ENCODE measurements around the gene NREP. TPM values are rescaled to one million over a fixed set of nuclear protein-coding genes. Genes with fewer than 3 reads are reported as not detected.

Gene NREP
- total RNA-seq, 1 experiment from 2014 or later: 163 TPM

DNA sequence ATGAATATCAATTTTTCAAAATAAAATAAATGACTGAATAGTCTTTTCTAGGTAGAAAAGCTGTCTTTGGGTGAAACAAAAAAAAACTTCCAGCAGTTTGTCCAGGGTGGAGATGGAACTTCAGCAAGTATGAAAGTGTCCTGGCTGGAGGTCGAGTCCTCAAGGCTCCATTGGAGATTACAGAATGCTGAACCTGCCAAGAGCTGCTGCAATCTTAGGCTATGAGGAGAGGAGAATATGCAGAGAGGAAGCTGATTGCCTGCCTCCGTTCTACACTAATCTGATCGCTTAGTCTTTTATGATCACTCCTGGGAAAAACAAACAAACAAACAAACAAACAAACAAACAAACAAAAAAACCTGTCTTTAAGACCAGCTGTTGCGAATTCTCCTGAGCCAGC is 50.6 kb downstream of the NREP start:
- H3K18ac ChIP-seq (ENCODE audit: insufficient read length, low read depth, low read length): no peak overlapping the region
- no peak overlapping the region for H4K8ac ChIP-seq (replicated peaks; ENCODE audit: insufficient read length, low read depth, low read length)
- H3K23ac ChIP-seq (ENCODE audit: insufficient read length, low read depth, low read length): no peak overlapping the region
- no peak overlapping the region for H3K14ac ChIP-seq (ENCODE audit: insufficient read depth, low read length)
- H3K4me2 ChIP-seq (ENCODE audit: insufficient read depth, insufficient read length, low read length): no peak overlapping the region
- Mint-ChIP-seq H3K9me3 (peaks cover 2 to 3% of the 10 kb centered on the region in 2 experiments; a peak in 2 of 5 replicates), H3K27ac (no peak overlapping the region), H3K27me3 (ENCODE audit: low read depth) (no peaks in the 10 kb centered on the region), H3K4me3 (no peak overlapping the region), H3K4me1 (peaks cover 6% of the 10 kb centered on the region in 2 experiments), H3K36me3 (ENCODE audit: insufficient read depth in 1 of 3, low read depth in 3 of 3) (no peaks in the 10 kb centered on the region)
- H2BK5ac ChIP-seq (ENCODE audit: insufficient read length, low read length): no peak overlapping the region
- TF ChIP-seq, protein P1, sequence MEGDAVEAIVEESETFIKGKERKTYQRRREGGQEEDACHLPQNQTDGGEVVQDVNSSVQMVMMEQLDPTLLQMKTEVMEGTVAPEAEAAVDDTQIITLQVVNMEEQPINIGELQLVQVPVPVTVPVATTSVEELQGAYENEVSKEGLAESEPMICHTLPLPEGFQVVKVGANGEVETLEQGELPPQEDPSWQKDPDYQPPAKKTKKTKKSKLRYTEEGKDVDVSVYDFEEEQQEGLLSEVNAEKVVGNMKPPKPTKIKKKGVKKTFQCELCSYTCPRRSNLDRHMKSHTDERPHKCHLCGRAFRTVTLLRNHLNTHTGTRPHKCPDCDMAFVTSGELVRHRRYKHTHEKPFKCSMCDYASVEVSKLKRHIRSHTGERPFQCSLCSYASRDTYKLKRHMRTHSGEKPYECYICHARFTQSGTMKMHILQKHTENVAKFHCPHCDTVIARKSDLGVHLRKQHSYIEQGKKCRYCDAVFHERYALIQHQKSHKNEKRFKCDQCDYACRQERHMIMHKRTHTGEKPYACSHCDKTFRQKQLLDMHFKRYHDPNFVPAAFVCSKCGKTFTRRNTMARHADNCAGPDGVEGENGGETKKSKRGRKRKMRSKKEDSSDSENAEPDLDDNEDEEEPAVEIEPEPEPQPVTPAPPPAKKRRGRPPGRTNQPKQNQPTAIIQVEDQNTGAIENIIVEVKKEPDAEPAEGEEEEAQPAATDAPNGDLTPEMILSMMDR (conservative IDR thresholded peaks at IDR 0.05): no peak
- H3K56ac ChIP-seq (ENCODE audit: insufficient read length, low read depth, low read length): no peak overlapping the region
- H3K27ac ChIP-seq (ENCODE audit: insufficient read length, low read depth, low read length): no peak overlapping the region
- no peak overlapping the region for H3K4ac ChIP-seq (ENCODE audit: low read depth, low read length)
- no peak overlapping the region for H3K9ac ChIP-seq (ENCODE audit: extremely low read depth, insufficient read length, low read length)
- DNase-seq: no peak
- H2BK12ac ChIP-seq (ENCODE audit: insufficient read length, low read depth, low read length): no peak overlapping the region
- no peaks in the 10 kb centered on the region for H4K20me1 ChIP-seq (ENCODE audit: control insufficient read depth, insufficient read depth, insufficient read length)
- no peak overlapping the region for H4K91ac ChIP-seq (ENCODE audit: insufficient read length, low read depth, low read length)
- no peak overlapping the region for H2AK5ac ChIP-seq (ENCODE audit: insufficient read length, low read length)
- no CpG with 5 or more reads among the region's 4 CpGs for WGBS (ENCODE audit: extremely low coverage, insufficient read length, low lambda C conversion rate)
- no peak overlapping the region for H2BK15ac ChIP-seq (ENCODE audit: low read depth, low read length)
- no peak overlapping the region for H3T11ph ChIP-seq (ENCODE audit: low read length)
- no peaks in the 10 kb centered on the region for H3K4me1 ChIP-seq (ENCODE audit: insufficient read depth, low read length)
- H2AFZ ChIP-seq (ENCODE audit: low read length): no peak overlapping the region
- no peaks in the 10 kb centered on the region for H3K9me3 ChIP-seq (ENCODE audit: control insufficient read depth, low read depth, low read length)
- no peaks in the 10 kb centered on the region for H3K79me1 ChIP-seq (ENCODE audit: insufficient read depth, low read depth, low read length, poor library complexity, severe bottlenecking)
- H3K27me3 ChIP-seq (ENCODE audit: insufficient read depth, low read length): no peaks in the 10 kb centered on the region
- no peaks in the 10 kb centered on the region for H3K23me2 ChIP-seq (ENCODE audit: insufficient read length, low read depth, low read length, poor library complexity, severe bottlenecking)
- no peaks in the 10 kb centered on the region for H3K79me2 ChIP-seq (ENCODE audit: insufficient read depth, low read length)
- no peak overlapping the region for H2BK20ac ChIP-seq (ENCODE audit: low read depth, low read length, poor library complexity, severe bottlenecking)
- H4K5ac ChIP-seq (ENCODE audit: insufficient read length, low read depth, low read length): no peak overlapping the region
- H2BK120ac ChIP-seq (ENCODE audit: low read depth, low read length, poor library complexity, severe bottlenecking): no peak overlapping the region
